HG03045 (cell line): ENCODE results near the gene TMEM151A.
"Not testable (repeated sequence)": the region's sequence is repeated elsewhere in the genome, so short reads cannot be mapped to it uniquely, and the experiment has no call there.

Experiments used
- ATAC-seq: cut with Tn5 transposase; IDR thresholded peaks from one replicate; pipeline ENCODE4 v1.9.1; 2021; ENCODE audit warnings: mild to moderate bottlenecking, moderate library complexity; ENCODE audit not compliant: unreplicated experiment

TMEM151A gene

DNA sequence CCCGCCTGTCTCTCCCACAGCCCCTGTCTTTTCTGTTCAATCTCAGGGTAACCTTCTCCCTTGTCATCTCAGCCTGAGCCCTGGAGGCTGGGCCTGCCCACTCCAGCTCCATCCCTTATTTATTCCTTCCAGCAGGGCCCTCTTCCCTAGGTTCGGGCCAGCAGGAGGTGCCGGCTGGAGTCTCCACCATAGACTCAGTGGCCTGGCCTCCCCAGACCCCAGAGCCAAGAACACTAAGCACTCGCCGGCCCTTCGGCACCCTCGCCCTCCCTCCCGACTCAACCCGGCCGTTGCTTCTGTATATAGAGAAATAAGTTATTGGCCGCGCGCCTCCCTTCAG, 24.7 kb upstream of the TMEM151A start:
- no peak for ATAC-seq

DNA sequence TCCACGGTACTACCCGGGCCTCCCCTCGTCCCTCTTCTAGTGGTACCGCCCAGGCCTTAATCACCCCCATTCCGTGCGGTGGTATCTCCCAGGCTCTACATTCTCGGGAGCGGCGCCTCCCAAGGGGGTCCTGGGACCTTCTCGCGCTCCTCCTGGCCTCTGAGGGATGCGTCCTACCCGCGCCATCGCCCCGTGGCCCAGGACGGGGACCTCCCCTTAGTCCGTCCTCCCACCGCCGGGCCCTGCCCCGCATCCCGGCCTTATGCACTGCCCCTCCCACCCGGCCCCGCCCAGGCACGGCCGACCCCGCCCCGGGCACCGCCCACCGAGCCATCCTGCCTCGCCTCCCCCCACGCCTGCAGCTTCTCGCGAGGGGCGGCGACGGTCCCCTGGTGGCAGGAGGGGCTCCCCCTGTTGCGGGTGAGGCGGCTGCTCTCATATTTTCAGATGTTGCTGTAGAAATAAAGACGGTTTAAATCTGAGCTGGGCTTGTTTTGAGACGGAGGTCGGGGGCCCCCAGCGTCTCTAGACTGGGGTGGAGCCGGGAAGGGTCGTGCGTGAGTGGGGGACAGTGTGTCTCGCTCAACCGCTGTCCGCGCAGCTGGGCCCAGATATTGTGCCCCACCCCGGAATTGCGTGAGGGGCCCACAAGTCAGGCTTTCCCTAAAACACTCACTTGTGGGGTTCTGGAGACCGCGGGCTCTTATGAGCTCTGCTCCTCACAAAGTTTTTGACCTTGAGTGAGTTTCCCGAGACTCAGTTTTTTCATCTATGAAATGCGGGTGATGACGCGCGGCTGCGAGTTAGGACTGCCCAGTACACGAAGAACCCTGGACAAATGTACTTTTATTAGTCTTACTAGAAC, 24.1 kb upstream of the TMEM151A start:
- ATAC-seq = peak; percentile 48

- peak; percentile 79 for ATAC-seq
Measured at GRCh38 chr11:66268244-66268951, 23.3 kb upstream of the TMEM151A start, which contains the start of gene RAB1B. Gene RAB1B (plus strand): TSS chr11:66268639. CDS start chr11:66268680, 41 bp downstream.

DNA sequence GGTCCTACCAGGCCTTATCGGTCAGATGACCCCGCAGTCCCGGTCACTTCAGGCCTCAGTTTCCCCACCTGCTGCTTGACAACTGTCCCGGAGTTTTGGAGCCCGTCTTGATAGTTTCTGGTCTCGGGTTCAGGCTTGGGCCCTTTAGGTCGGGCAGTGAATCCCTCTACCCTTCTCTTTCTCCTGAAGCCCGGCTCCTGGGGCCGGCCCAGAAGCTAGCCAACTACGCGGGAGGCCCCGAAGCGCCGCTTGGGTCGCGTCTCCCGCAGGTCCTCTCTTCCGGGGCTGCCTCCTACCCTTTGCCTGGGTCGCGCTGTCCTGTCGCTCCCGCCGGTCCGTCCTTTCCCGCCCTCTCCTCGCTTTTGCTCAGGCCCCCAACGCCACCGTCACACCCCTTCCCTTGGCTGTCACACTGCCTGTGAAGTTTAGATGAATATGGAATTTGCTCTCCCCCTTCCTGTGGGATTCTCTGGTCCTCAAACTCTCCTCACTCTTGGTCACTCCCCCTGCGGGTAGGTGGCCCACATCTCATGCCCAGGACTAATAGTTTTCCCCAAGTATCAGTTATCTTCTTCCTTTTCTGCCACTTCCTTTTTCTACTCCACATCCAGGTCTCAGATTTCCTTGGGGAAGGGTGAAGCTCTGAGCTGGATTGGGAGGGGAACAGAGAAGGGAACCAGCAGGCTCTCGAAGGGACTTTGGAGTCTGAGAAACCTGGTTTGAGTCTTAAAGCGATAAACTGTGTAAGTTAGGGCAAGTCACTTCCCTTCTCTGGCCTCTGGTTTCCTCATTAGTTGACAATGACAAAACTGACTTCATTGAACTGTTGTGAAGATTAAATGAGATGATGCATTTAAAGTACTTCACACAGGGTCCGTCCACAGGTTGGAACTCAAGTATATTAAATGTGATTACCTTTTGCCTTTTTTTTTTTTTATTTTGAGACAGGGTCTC, 22.5 kb upstream of the TMEM151A start:
- ATAC-seq = no peak

DNA sequence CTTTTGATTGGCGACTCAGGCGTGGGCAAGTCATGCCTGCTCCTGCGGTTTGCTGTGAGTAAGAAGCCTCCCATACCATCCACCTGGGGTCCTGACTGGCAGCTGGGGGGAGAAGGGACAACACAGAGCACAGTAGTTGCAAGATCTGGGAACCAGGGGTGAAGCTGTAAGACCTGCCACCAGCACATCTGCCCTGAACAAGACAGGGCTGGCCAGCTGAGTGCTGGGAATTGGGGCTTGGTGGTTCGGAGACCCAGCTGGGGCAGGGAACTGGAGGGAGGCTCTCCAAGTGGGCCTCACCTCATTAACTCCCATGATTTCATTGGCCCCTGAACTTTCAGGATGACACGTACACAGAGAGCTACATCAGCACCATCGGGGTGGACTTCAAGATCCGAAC, 19.9 kb upstream of the TMEM151A start:
- no peak for ATAC-seq

GRCh38 chr11:66272596-66272995, 19.1 kb upstream of the TMEM151A start:
- no peak for ATAC-seq

DNA sequence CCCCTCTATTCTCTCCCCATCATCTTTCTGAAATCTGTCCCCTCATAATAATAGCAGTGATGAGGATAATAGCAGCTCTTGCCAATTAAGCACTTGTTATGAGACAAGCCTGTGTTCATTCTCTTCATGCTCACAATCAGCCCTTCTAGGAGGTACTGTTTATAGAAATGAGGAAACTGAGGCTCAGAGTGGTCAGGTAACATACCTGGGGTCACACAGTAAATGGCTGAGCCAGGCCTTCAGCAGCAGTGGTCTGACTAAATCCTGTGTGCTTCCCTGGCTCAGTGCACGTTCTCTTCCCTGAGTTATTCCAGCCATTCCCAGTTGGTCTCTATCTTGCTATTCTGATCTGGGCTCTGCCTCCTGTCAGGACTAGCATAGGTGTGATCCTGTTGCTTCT, 17.5 kb upstream of the TMEM151A start:
- ATAC-seq = no peak

GRCh38 chr11:66275396-66275795, 16.3 kb upstream of the TMEM151A start:
- no peak for ATAC-seq

GRCh38 chr11:66275984-66276612, 15.6 kb upstream of the TMEM151A start:
- ATAC-seq = no peak

DNA sequence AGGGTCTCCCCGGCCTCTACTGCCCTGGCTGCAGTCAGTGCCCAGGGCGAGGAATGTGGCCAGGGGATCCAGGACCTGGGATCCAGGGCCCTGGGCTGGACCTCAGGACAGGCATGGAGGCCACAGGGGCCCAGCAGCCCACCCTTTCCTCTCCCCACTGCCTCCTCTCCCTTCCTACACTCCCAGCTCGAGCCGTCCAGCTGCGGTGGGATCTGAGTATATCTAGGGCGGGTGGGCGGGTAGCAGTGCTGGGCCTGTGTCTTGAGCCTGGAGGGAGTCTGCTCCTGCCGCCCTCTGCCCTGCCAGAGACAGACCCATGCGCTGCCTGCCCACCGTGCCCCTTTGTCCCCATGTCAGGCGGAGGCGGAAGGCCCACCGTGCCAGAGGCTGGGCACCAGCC, 15.1 kb upstream of the TMEM151A start:
- not testable (repeated sequence) for ATAC-seq

DNA sequence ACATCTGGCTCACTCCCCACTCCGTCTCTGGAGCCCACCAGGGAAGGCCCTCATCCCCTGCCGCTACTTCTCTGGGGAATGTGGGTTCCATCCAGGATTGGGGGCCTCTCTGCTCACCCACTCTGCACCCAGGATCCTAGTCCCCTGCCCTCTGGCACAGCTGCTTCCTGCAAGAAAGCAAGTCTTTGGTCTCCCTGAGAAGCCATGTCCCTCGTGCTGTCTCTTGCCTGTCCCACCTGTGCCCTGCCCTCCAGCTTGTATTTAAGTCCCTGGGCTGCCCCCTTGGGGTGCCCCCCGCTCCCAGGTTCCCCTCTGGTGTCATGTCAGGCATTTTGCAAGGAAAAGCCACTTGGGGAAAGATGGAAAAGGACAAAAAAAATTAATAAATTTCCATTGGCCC, 14.6 kb upstream of the TMEM151A start:
- not testable (repeated sequence) for ATAC-seq

- ATAC-seq = no peak
Measured at GRCh38 chr11:66277471-66278362, 14.0 kb upstream of the TMEM151A start, which contains the start of gene CNIH2. Gene CNIH2 (plus strand): TSS chr11:66278175. CDS start chr11:66278457, 282 bp downstream.

GRCh38 chr11:66278363-66279091, 13.2 kb upstream of the TMEM151A start:
- ATAC-seq = no peak

- no peak for ATAC-seq
Measured at GRCh38 chr11:66279092-66279734, 12.5 kb upstream of the TMEM151A start.

- no peak for ATAC-seq
Measured at GRCh38 chr11:66280428-66280827, 11.3 kb upstream of the TMEM151A start.

DNA sequence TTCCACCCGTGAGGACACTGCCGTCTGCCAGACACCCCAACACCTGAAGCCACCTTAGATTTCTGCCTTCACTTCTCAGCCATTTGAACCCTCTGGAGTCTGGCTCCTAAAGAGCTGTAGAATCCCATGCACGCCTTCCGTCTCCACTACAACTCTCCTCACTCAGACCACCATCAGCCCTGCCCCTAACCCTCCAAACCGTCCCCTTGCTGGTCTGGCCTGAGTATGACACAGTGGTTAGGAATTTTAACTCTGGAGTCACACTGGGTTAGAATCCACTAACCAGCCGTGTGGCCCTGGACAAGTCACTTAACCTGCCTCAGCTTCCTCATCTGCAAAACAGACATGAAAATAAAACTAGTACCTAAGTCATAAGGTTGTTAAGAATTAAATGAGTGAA, 10.7 kb upstream of the TMEM151A start:
- no peak for ATAC-seq

DNA sequence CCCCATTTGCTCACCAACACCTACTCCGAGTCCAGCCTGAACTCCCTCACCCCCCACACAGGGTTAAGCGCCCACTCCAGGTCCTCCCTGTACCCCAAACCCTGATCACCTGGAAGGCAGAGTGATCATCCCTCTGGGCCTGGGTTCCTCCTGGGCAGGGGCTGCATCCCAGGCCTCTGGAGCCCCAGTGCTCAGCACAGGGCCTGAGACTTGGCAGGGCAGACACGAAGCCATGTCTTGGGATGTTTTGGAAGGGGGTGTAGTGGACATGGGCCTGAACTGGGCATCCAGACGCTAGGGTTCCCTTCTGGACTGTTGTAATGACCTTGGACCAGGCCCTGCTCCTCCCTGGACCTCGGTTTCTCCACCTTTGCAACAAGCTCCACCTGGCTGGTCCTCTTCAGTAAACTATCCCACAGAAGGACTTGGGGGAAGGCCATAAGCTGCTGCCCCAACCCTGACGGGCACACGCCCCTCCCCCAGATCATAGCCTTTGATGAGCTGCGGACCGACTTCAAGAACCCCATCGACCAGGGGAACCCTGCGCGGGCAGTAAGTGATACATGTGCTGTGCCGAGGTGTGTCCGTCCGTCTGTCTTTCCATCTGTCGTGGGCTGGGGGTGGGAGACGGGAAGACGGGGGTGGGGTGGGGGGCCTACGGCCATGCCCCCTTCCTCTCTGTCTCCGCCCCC, 9.8 kb upstream of the TMEM151A start:
- ATAC-seq = no peak
